ENCODE data around the gene AMZ1. TPM values are rescaled to one million over a fixed set of nuclear protein-coding genes. Genes with fewer than 3 reads are reported as not detected.
A peak's percentile ranks its signal among the peaks of the same experiment; 100 is the strongest.

The AMZ1 gene
- under 1 TPM in 1 of 4 donors, not detected in 3; 0.64 TPM for total RNA-seq

GRCh38 chr7:2687881-2688318, at the start of gene AMZ1:
TSS of gene AMZ1 (plus strand) at chr7:2688202. CDS start at chr7:2700452, 12,250 bp downstream.
- intact Hi-C loops (cut with DNase I; ENCODE audit: low total_unique reads): no loop called here
- Histone ChIP-seq H3K27me3 (peaks cover 79% of the 10 kb centered on the region), H3K4me1 (peaks cover 0 to 18% (median 15%) of the 10 kb centered on the region in 4 donors), H3K9me3 (no peaks in the 10 kb centered on the region), H3K4me3 (peak within 1 kb of the TSS in 2 of 4 donors; percentile 11 to 16), H3K36me3 (no peaks in the 10 kb centered on the region), H3K27ac (no peak within 1 kb of the TSS)
- WGBS, 2 donors (ENCODE audit: low coverage in 1 of 2): 19% methylated on average over 5 of the region's 41 CpGs; no CpG with 5 or more reads in 1 of the 2 donors
- no peak for DNase-seq
- in situ Hi-C loops (cut with MboI; ENCODE audit: low pct_ligation_motif_present in 1 of 4, low pct_unique_long_range_greater_than_20kb in 1 of 4, low sequenced_read_pairs in 3 of 4): loop anchor here in 3 of 4 donors (25.0 kb wide), 2 partner anchors 201 to 226 kb away; partner anchors contain the start of gene GRIFIN (in 1 of the 3)
- no peak for TF ChIP-seq POLR2A (IDR thresholded peaks at IDR 0.05)
- no peak for TF ChIP-seq EP300 (IDR thresholded peaks at IDR 0.05; ENCODE audit: low read depth)
- no peak for TF ChIP-seq POLR2AphosphoS5 (IDR thresholded peaks at IDR 0.05)
- TF ChIP-seq CTCF (IDR thresholded peaks at IDR 0.05): no peak

- no peak for DNase-seq
- Histone ChIP-seq H3K4me1 (peaks cover 30 to 63% (median 44%) of the 10 kb centered on the region in 4 donors), H3K27me3 (no peaks in the 10 kb centered on the region), H3K9me3 (no peaks in the 10 kb centered on the region), H3K27ac (peak overlapping the region; percentile 2 to 72 (median 64)), H3K4me3 (no peak overlapping the region), H3K36me3 (no peaks in the 10 kb centered on the region)
- TF ChIP-seq POLR2A (IDR thresholded peaks at IDR 0.05) (no peak), EP300 (IDR thresholded peaks at IDR 0.05; ENCODE audit: low read depth) (no peak), POLR2AphosphoS5 (IDR thresholded peaks at IDR 0.05) (no peak), CTCF (IDR thresholded peaks at IDR 0.05) (no peak)
- intact Hi-C loops (cut with DNase I; ENCODE audit: low total_unique reads) (no loop called here), in situ Hi-C loops (cut with MboI; ENCODE audit: low pct_ligation_motif_present in 1 of 4, low pct_unique_long_range_greater_than_20kb in 1 of 4, low sequenced_read_pairs in 3 of 4) (no loop called here)
- 70% methylated on average over 32 of the region's 34 CpGs; no CpG with 5 or more reads in 1 of the 2 donors for WGBS, 2 donors (ENCODE audit: low coverage in 1 of 2)
Measured at GRCh38 chr7:2638224-2638991, 49.6 kb upstream of the AMZ1 start.

GRCh38 chr7:2639181-2639681, 48.8 kb upstream of the AMZ1 start:
- no peak for DNase-seq
- TF ChIP-seq POLR2AphosphoS5 (IDR thresholded peaks at IDR 0.05) (no peak), CTCF (IDR thresholded peaks at IDR 0.05) (no peak), POLR2A (IDR thresholded peaks at IDR 0.05) (no peak), EP300 (IDR thresholded peaks at IDR 0.05; ENCODE audit: low read depth) (no peak)
- Histone ChIP-seq H3K36me3 (no peaks in the 10 kb centered on the region), H3K27ac (peak overlapping the region in 3 of 4 donors; percentile 2 to 72 (median 64)), H3K4me3 (no peak overlapping the region), H3K9me3 (no peaks in the 10 kb centered on the region), H3K4me1 (peaks cover 21 to 57% (median 36%) of the 10 kb centered on the region in 4 donors), H3K27me3 (no peaks in the 10 kb centered on the region)
- WGBS, 2 donors (ENCODE audit: low coverage in 1 of 2): 86% methylated on average over 16 of the region's 24 CpGs; no CpG with 5 or more reads in 1 of the 2 donors
- in situ Hi-C loops (cut with MboI; ENCODE audit: low pct_ligation_motif_present in 1 of 4, low pct_unique_long_range_greater_than_20kb in 1 of 4, low sequenced_read_pairs in 3 of 4): no loop called here
- intact Hi-C loops (cut with DNase I; ENCODE audit: low total_unique reads): no loop called here

GRCh38 chr7:2639695-2640481, 48.1 kb upstream of the AMZ1 start:
- DNase-seq: no peak
- H3K4me1 ChIP-seq: peaks cover 18 to 57% (median 37%) of the 10 kb centered on the region in 4 donors
- 83% methylated on average over 37 of the region's 37 CpGs; no CpG with 5 or more reads in 1 of the 2 donors for WGBS, 2 donors (ENCODE audit: low coverage in 1 of 2)
- no peaks in the 10 kb centered on the region for H3K36me3 ChIP-seq
- no peaks in the 10 kb centered on the region for H3K27me3 ChIP-seq
- H3K27ac ChIP-seq: peak overlapping the region; percentile 3 to 82 (median 72)
- H3K9me3 ChIP-seq: no peaks in the 10 kb centered on the region
- intact Hi-C loops (cut with DNase I; ENCODE audit: low total_unique reads): no loop called here
- in situ Hi-C loops (cut with MboI; ENCODE audit: low pct_ligation_motif_present in 1 of 4, low pct_unique_long_range_greater_than_20kb in 1 of 4, low sequenced_read_pairs in 3 of 4): no loop called here
- TF ChIP-seq POLR2A (IDR thresholded peaks at IDR 0.05): no peak
- no peak for TF ChIP-seq POLR2AphosphoS5 (IDR thresholded peaks at IDR 0.05)
- TF ChIP-seq CTCF (IDR thresholded peaks at IDR 0.05): peak in 1 of 5 experiments; percentile 21
- no peak for TF ChIP-seq EP300 (IDR thresholded peaks at IDR 0.05; ENCODE audit: low read depth)
- no peak overlapping the region for H3K4me3 ChIP-seq
